ENCODE data around the gene CCDC80. TPM values are rescaled to one million over a fixed set of nuclear protein-coding genes. Genes with fewer than 3 reads are reported as not detected.

The CCDC80 gene
- total RNA-seq, 2 experiments from 2014 or later = not detected

DNA sequence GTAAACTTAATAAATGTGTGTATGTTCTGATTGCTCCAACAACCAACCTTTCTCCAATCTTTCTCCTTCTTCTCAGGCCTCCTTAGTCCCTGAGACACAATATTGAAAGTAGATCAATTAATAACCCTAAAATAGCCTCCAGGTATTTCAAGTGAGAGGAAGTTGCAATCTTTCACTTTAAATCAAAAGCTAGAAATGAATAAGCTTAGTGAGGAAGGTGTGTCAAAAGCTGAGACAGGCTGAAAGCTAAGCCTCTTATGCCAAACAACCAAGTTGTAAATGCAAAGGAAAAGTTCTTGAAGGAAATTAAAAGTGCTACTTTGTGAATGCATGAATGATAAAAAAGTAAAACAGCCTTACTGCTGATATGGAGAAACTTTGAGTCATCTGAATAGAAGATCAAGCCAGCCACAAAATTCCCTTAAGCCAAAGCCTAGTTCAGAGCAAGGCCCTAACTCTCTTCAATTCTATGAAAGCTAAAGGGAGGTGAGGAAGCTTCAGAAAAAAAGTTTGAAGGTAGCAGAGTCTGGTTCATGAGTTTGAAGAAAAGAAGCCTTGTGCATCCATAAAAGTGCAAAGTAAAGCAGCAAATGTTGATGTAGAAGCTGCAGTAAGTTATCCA is 38.6 kb downstream of the CCDC80 start:
- ATAC-seq (peak; percentile 30), DNase-seq (no peak)
- TF ChIP-seq, protein P1, sequence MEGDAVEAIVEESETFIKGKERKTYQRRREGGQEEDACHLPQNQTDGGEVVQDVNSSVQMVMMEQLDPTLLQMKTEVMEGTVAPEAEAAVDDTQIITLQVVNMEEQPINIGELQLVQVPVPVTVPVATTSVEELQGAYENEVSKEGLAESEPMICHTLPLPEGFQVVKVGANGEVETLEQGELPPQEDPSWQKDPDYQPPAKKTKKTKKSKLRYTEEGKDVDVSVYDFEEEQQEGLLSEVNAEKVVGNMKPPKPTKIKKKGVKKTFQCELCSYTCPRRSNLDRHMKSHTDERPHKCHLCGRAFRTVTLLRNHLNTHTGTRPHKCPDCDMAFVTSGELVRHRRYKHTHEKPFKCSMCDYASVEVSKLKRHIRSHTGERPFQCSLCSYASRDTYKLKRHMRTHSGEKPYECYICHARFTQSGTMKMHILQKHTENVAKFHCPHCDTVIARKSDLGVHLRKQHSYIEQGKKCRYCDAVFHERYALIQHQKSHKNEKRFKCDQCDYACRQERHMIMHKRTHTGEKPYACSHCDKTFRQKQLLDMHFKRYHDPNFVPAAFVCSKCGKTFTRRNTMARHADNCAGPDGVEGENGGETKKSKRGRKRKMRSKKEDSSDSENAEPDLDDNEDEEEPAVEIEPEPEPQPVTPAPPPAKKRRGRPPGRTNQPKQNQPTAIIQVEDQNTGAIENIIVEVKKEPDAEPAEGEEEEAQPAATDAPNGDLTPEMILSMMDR (IDR thresholded peaks at IDR 0.05) = no peak
- H3K36me3 Mint-ChIP-seq (ENCODE audit: low read depth) = peaks cover 4% of the 10 kb centered on the region
- intact Hi-C loops (cut with micrococcal nuclease) = no loop called here
- no peak overlapping the region for H3K4me3 Mint-ChIP-seq
- H3K9me3 Mint-ChIP-seq = no peaks in the 10 kb centered on the region
- H3K4me1 Mint-ChIP-seq (ENCODE audit: low read depth) = peaks cover 18% of the 10 kb centered on the region
- no peak overlapping the region for H3K27ac Mint-ChIP-seq
- CTCF ChIA-PET = interaction anchor here (0.9 to 1.5 kb wide), 3 partner anchors 9 to 75 kb away, joined by 3 to 8 read pairs (median 3); no protein-coding TSS in a partner anchor
- POLR2A ChIA-PET = interaction anchor here (1.0 kb wide), 1 partner anchor 10 kb away, joined by 3 read pairs; no protein-coding TSS in a partner anchor
- H3K27me3 Mint-ChIP-seq = no peaks in the 10 kb centered on the region

DNA sequence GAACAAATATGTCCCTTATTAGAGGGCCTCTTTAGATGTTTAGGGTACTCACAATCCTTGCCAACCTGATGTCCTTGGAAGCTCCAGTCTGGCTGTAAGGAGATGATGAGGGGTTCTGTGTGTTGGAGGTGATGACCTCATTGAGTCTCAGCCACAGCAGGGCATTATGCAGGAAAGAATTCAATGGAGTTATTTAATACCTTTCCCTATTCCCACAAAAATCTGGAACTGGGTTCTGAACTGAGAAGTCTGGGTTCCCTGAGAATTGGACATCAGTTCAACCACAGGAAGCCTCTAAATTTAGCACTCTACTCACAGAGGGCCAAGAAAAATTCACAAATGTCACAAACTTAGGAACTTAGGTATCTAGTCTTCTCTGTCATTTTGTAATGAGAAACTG is 42.2 kb downstream of the CCDC80 start:
- CTCF ChIA-PET = interaction anchor here (2.0 kb wide), 1 partner anchor 13 kb away, joined by 4 read pairs; no protein-coding TSS in a partner anchor
- DNase-seq = no peak
- ATAC-seq = no peak
- H3K9me3 Mint-ChIP-seq = no peaks in the 10 kb centered on the region
- no peak overlapping the region for H3K4me3 Mint-ChIP-seq
- intact Hi-C loops (cut with micrococcal nuclease) = no loop called here
- TF ChIP-seq, protein P1 (IDR thresholded peaks at IDR 0.05) = no peak
- peaks cover 12% of the 10 kb centered on the region for H3K4me1 Mint-ChIP-seq (ENCODE audit: low read depth)
- H3K36me3 Mint-ChIP-seq (ENCODE audit: low read depth) = peaks cover 9% of the 10 kb centered on the region
- POLR2A ChIA-PET = no interaction called here
- no peak overlapping the region for H3K27ac Mint-ChIP-seq
- no peaks in the 10 kb centered on the region for H3K27me3 Mint-ChIP-seq

GRCh38 chr3:112597945-112598344 is 43.0 kb downstream of the CCDC80 start:
- ChIA-PET CTCF (no interaction called here), POLR2A (no interaction called here)
- ATAC-seq (no peak), DNase-seq (no peak)
- intact Hi-C loops (cut with micrococcal nuclease) = no loop called here
- H3K4me1 Mint-ChIP-seq (ENCODE audit: low read depth) = peaks cover 11% of the 10 kb centered on the region
- H3K4me3 Mint-ChIP-seq = no peak overlapping the region
- TF ChIP-seq, protein P1 (IDR thresholded peaks at IDR 0.05) = no peak
- peaks cover 2% of the 10 kb centered on the region for H3K9me3 Mint-ChIP-seq
- no peak overlapping the region for H3K27ac Mint-ChIP-seq
- peaks cover 15% of the 10 kb centered on the region for H3K36me3 Mint-ChIP-seq (ENCODE audit: low read depth)
- no peaks in the 10 kb centered on the region for H3K27me3 Mint-ChIP-seq

DNA sequence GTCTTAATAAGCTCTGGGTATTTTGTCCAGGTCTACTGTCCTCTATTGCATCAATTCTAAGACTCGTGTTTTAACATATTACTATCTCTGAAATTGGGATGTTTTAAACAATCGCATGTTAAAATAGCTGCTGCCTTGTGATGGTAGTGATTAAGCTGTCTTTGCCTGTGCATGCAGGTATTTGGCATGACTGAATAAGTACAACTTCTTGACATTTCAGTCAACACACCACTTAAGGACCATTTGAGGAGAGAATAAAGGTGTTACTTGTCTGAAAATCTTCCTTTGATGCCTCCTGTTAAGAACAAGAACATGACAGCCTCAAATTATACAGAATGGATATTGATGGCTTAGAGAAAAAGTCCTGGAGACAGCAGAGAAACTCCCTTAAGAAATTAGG is 46.1 kb downstream of the CCDC80 start:
- no peaks in the 10 kb centered on the region for H3K4me1 Mint-ChIP-seq (ENCODE audit: low read depth)
- peaks cover 5% of the 10 kb centered on the region for H3K9me3 Mint-ChIP-seq
- no peaks in the 10 kb centered on the region for H3K27me3 Mint-ChIP-seq
- ATAC-seq (no peak), DNase-seq (no peak)
- intact Hi-C loops (cut with micrococcal nuclease) = no loop called here
- TF ChIP-seq, protein P1 (IDR thresholded peaks at IDR 0.05) = no peak
- no peak overlapping the region for H3K27ac Mint-ChIP-seq
- no peak overlapping the region for H3K4me3 Mint-ChIP-seq
- ChIA-PET POLR2A (no interaction called here), CTCF (interaction anchor here (4.5 kb wide), 1 partner anchor 13 kb away, joined by 19 read pairs; no protein-coding TSS in a partner anchor)
- peaks cover 20% of the 10 kb centered on the region for H3K36me3 Mint-ChIP-seq (ENCODE audit: low read depth)

DNA sequence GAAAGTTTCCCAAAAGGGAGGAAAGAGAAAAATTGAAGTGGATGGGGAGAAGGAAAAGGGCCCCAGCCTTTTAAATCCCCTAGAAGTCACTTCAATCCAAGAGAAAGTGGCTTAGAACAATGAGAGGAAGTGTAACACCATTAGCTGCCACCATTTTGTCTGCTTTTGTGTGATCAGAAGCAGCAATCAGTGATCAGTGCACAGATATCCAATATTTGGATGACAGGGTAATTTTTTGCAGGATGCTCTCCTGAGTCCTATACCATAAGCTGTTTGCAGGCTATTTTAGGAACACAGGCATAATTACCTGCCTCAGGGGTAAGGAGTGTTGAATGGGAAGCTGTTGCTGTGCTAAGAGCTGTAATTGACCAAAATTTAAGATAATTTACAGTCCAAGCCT is 47.7 kb downstream of the CCDC80 start:
- H3K36me3 Mint-ChIP-seq (ENCODE audit: low read depth) = peaks cover 29% of the 10 kb centered on the region
- CTCF ChIA-PET = interaction anchor here (1.2 to 4.5 kb wide), 3 partner anchors 9 to 51 kb away, joined by 3 to 19 read pairs (median 5); no protein-coding TSS in a partner anchor
- TF ChIP-seq, protein P1 (IDR thresholded peaks at IDR 0.05) = no peak
- no peaks in the 10 kb centered on the region for H3K27me3 Mint-ChIP-seq
- ATAC-seq = no peak
- no peak overlapping the region for H3K4me3 Mint-ChIP-seq
- POLR2A ChIA-PET = interaction anchor here (0.6 to 1.0 kb wide), 2 partner anchors 10 to 688 kb away, joined by 3 read pairs; no protein-coding TSS in a partner anchor
- peaks cover 5% of the 10 kb centered on the region for H3K9me3 Mint-ChIP-seq
- H3K4me1 Mint-ChIP-seq (ENCODE audit: low read depth) = no peaks in the 10 kb centered on the region
- intact Hi-C loops (cut with micrococcal nuclease) = no loop called here
- H3K27ac Mint-ChIP-seq = no peak overlapping the region
- DNase-seq = no peak

Measured in activated CD8-positive, alpha-beta T cell treated with anti-CD3 and anti-CD28 coated beads for 36 hours (primary cell).